HepG2 (cell line): ENCODE results near the gene EPN2. TPM values are rescaled to one million over a fixed set of nuclear protein-coding genes. Genes with fewer than 3 reads are reported as not detected.

Experiments used
- FOXK1 ChIP-seq: sonication (generic); formaldehyde crosslinking; IDR thresholded peaks from 2 replicates; pipeline ENCODE4 v1.4.0; 2020; ENCODE audit warnings: low read depth, missing genetic modification reagents, borderline replicate concordance
- GATAD1 ChIP-seq: IDR thresholded peaks from 2 replicates; pipeline ENCODE4 v1.6.1; 2016; ENCODE audit warnings: missing genetic modification reagents, missing compliant biosample characterization
- HNF1B ChIP-seq: sonication (generic); formaldehyde crosslinking; IDR thresholded peaks from 2 replicates; pipeline ENCODE4 v1.5.1; 2020; ENCODE audit warnings: mild to moderate bottlenecking, moderate library complexity, missing genetic modification reagents
- HNF4A ChIP-seq: sonication (generic); formaldehyde crosslinking; IDR thresholded peaks from 2 replicates; pipeline ENCODE4 v1.4.0; 2020; ENCODE audit warnings: missing genetic modification reagents
- KLF13 ChIP-seq: sonication (generic); formaldehyde crosslinking; IDR thresholded peaks from 2 replicates; pipeline ENCODE4 v1.4.0; 2020; ENCODE audit warnings: mild to moderate bottlenecking, missing genetic modification reagents
- MED1 ChIP-seq: sonication (generic); formaldehyde crosslinking; IDR thresholded peaks from 2 replicates; pipeline ENCODE4 v1.4.0; 2020; ENCODE audit warnings: missing genetic modification reagents
- NAIF1 ChIP-seq: sonication (generic); formaldehyde crosslinking; IDR thresholded peaks from 2 replicates; pipeline ENCODE4 v1.5.0; 2020; ENCODE audit warnings: mild to moderate bottlenecking, missing genetic modification reagents, borderline replicate concordance
- NFE2L1 ChIP-seq: sonication (generic); formaldehyde crosslinking; IDR thresholded peaks from 2 replicates; pipeline ENCODE4 v1.4.0; 2020; ENCODE audit warnings: missing genetic modification reagents, mild to moderate bottlenecking, borderline replicate concordance
- SAP130 ChIP-seq: IDR thresholded peaks from 2 replicates; pipeline ENCODE4 v1.6.1; 2016; ENCODE audit warnings: low read depth
- TBP ChIP-seq: sonication (generic); formaldehyde crosslinking; IDR thresholded peaks from 2 replicates; pipeline ENCODE4 v1.5.0; 2020; ENCODE audit warnings: missing genetic modification reagents
- THAP11 ChIP-seq: IDR thresholded peaks from 2 replicates; pipeline ENCODE4 v1.6.1; 2016; ENCODE audit warnings: missing biosample characterization, missing genetic modification reagents
- YY1 ChIP-seq: IDR thresholded peaks from 2 replicates; pipeline ENCODE4 v1.6.1; 2011; ENCODE audit warnings: low read length, low read depth, moderate library complexity, mild to moderate bottlenecking; ENCODE audit not compliant: insufficient read depth, insufficient replicate concordance
- ZFP36 ChIP-seq: fragments of 150-350 bp; IDR thresholded peaks from 2 replicates; pipeline ENCODE4 v1.6.1; 2018; ENCODE audit warnings: borderline replicate concordance, low read length, low read depth; ENCODE audit not compliant: partially characterized antibody
- ZFY ChIP-seq: sonication (generic); formaldehyde crosslinking; IDR thresholded peaks from 2 replicates; pipeline ENCODE4 v1.4.0; 2020; ENCODE audit warnings: missing genetic modification reagents
- ZNF24 ChIP-seq: fragments of 450-650 bp; IDR thresholded peaks from 2 replicates; pipeline ENCODE4 v1.6.1; 2017; ENCODE audit warnings: antibody characterized with exemption, mild to moderate bottlenecking
- ZNF354B ChIP-seq: sonication (generic); formaldehyde crosslinking; IDR thresholded peaks from 2 replicates; pipeline ENCODE4 v1.8.0; 2022; ENCODE audit warnings: mild to moderate bottlenecking, missing genetic modification reagents
- ZNF496 ChIP-seq: sonication (generic); formaldehyde crosslinking; IDR thresholded peaks from 2 replicates; pipeline ENCODE4 v1.8.1; 2023; ENCODE audit warnings: mild to moderate bottlenecking, moderate library complexity, missing genetic modification reagents; ENCODE audit not compliant: insufficient replicate concordance
- ZNF503 ChIP-seq: sonication (generic); formaldehyde crosslinking; IDR thresholded peaks from 2 replicates; pipeline ENCODE4 v1.4.0; 2020; ENCODE audit warnings: missing genetic modification reagents
- ZNF562 ChIP-seq: sonication (generic); formaldehyde crosslinking; IDR thresholded peaks from 2 replicates; pipeline ENCODE4 v1.8.0; 2022; ENCODE audit warnings: missing genetic modification reagents, borderline replicate concordance
- ZNF567 ChIP-seq: sonication (generic); formaldehyde crosslinking; IDR thresholded peaks from 2 replicates; pipeline ENCODE4 v1.8.1; 2023; ENCODE audit warnings: mild to moderate bottlenecking, missing genetic modification reagents, borderline replicate concordance
- ZNF570 ChIP-seq: sonication (generic); formaldehyde crosslinking; IDR thresholded peaks from 2 replicates; pipeline ENCODE4 v1.4.0; 2020; ENCODE audit warnings: mild to moderate bottlenecking, missing genetic modification reagents, borderline replicate concordance
- polyA plus RNA-seq, 8 experiments: library from polyadenylated mRNA; depleted of rRNA in 3 of 8; stranded (reverse) in 7 of 8; unstranded in 1 of 8; fragments of >200 nt; fragmentation: Illumina TruSeq in 4 of 8; extraction: Trizol in 4 of 8; gene quantifications; 2 replicates each; pipeline versions ENCODE4 v1.2.1 to v1.2.3, GENCODE V29; 2011 to 2016; ENCODE audit warnings: low read depth in 4 of 8, missing spikeins in 1 of 8, mixed read lengths in 1 of 8; ENCODE audit not compliant: insufficient read depth in 1 of 8
- total RNA-seq, 5 experiments: library from RNA; depleted of rRNA; stranded (reverse); fragments of >200 nt; fragmentation: Illumina TruSeq; extraction: Trizol; gene quantifications; 2 replicates each; pipeline ENCODE4 v1.2.3, GENCODE V29; 2016; ENCODE audit warnings: low read depth in 1 of 5
- TF ChIP-seq, protein P1 (sequence below): sonication (generic); formaldehyde crosslinking; IDR thresholded peaks from 2 replicates; pipeline ENCODE4 v1.5.0; 2020; ENCODE audit warnings: mild to moderate bottlenecking, missing genetic modification reagents
- TF ChIP-seq, protein P2 (sequence below): sonication (generic); formaldehyde crosslinking; conservative IDR thresholded peaks from 2 replicates; pipeline ENCODE4 v1.5.0; 2020; ENCODE audit warnings: missing genetic modification reagents

EPN2 gene
- total and polyA plus RNA-seq, 2 of the 13 experiments (the other 11 are each of a cell fraction or from before 2014, with no cell fraction given), result 7.8 to 19.2 TPM

DNA sequence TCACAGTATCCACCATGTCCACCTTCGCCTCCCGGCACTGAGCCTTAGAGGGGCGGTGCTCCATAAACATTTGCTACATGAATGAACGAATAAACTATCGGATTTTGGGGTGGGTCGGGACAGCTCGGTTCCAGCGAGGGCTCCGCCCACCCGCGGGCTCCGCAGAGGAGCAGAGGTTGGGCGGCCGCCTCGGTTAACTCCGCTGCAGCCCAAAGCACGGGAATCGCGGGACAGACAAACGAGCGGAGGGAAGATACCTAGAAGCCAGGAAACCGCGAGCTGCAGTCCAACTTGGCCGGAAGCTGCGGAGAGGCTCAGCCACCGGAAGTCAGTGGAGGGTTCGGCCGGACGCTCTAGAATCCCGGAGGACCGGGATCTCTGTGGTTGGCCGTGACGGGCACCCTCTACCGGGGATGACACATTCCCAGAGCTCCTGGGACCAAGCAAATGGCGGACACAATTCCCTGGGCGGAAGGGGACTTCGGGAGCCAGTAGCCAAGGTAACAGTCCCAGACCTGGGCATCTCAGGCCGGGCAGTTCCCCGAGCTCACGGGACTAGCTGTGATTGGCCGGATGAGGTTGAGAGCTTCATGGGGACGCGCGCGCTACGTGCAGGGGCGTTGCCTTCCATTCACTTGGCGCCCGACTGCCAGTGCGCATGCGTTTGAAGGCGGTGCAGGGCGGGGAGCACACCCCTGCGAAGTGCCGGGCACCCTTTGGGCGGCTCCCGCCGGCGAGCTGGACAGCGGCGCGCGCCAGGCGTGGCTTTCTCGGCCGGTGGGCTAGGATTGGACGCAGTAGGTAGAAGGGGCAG lies 140.6 kb downstream of the EPN2 start (continued):
- TF ChIP-seq ZNF567 (CRISPR knock-in tag), result peak; percentile 70; the same call in 1 of the 2 replicates
- peak; percentile 86 for TF ChIP-seq YY1
- no peak for TF ChIP-seq ZNF570
- TF ChIP-seq MED1 (CRISPR knock-in tag), result peak; percentile 81
- no peak for TF ChIP-seq ZFP36
- no peak; the same call in none of the 2 replicates for TF ChIP-seq NAIF1
- TF ChIP-seq TBP (CRISPR knock-in tag), result no peak
- peak; percentile 93 for TF ChIP-seq HNF1B
- TF ChIP-seq, protein P1, sequence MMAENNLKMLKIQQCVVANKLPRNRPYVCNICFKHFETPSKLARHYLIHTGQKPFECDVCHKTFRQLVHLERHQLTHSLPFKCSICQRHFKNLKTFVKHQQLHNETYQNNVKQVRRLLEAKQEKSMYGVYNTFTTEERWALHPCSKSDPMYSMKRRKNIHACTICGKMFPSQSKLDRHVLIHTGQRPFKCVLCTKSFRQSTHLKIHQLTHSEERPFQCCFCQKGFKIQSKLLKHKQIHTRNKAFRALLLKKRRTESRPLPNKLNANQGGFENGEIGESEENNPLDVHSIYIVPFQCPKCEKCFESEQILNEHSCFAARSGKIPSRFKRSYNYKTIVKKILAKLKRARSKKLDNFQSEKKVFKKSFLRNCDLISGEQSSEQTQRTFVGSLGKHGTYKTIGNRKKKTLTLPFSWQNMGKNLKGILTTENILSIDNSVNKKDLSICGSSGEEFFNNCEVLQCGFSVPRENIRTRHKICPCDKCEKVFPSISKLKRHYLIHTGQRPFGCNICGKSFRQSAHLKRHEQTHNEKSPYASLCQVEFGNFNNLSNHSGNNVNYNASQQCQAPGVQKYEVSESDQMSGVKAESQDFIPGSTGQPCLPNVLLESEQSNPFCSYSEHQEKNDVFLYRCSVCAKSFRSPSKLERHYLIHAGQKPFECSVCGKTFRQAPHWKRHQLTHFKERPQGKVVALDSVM (CRISPR knock-in tag), result 0 out of 2 replicates have a peak, but pooled peaks have one; percentile 15
- peak; percentile 35; the same call in 1 of the 2 replicates for TF ChIP-seq ZFY (CRISPR knock-in tag)
- peak; percentile 85 for TF ChIP-seq SAP130 (CRISPR knock-in tag)
- peak; percentile 89 for TF ChIP-seq GATAD1 (CRISPR knock-in tag)
- no peak for TF ChIP-seq ZNF24
- no peak for TF ChIP-seq NFE2L1 (CRISPR knock-in tag)
- TF ChIP-seq, protein P2, sequence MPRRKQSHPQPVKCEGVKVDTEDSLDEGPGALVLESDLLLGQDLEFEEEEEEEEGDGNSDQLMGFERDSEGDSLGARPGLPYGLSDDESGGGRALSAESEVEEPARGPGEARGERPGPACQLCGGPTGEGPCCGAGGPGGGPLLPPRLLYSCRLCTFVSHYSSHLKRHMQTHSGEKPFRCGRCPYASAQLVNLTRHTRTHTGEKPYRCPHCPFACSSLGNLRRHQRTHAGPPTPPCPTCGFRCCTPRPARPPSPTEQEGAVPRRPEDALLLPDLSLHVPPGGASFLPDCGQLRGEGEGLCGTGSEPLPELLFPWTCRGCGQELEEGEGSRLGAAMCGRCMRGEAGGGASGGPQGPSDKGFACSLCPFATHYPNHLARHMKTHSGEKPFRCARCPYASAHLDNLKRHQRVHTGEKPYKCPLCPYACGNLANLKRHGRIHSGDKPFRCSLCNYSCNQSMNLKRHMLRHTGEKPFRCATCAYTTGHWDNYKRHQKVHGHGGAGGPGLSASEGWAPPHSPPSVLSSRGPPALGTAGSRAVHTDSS (CRISPR knock-in tag), result no peak
- no peak for TF ChIP-seq ZNF354B (CRISPR knock-in tag)
- no peak for TF ChIP-seq FOXK1 (CRISPR knock-in tag)
- no peak for TF ChIP-seq ZNF562 (CRISPR knock-in tag)
- TF ChIP-seq KLF13, result no peak
- TF ChIP-seq HNF4A (CRISPR knock-in tag), result no peak; the same call in 1 of the 2 replicates
- peak; percentile 91 for TF ChIP-seq THAP11 (CRISPR knock-in tag)
- 0 out of 2 replicates have a peak, but pooled peaks have one; percentile 35 for TF ChIP-seq ZNF503
- no peak for TF ChIP-seq ZNF496 (CRISPR knock-in tag)
